ENCODE results near the gene KRT85.
"Not testable (repeated sequence)": the region's sequence is repeated elsewhere in the genome, so short reads cannot be mapped to it uniquely, and the experiment has no call there.

The KRT85 gene

DNA sequence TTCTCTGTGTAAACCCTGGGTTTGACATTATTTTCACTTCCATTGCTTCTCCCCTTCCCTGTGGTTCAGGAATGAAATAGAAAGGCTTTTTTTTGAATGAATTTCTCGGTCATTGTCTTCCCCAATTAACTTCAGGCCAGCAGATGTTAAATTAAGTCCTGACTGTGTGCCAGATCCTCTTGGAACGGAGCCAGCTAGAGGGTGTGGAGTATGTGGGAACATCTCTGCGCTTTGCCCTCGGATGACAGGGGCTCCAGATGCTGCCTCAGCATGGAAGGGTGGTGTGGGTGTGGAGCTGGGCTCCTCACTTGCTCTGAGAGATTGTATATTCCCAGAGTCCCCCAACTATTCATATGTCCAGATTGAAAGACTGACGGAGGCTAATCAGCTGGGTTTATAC, 13.1 kb downstream of the KRT85 start:
- no peak overlapping the region for H3K27ac ChIP-seq (ENCODE audit: low read length)
- H3K36me3 ChIP-seq (ENCODE audit: control insufficient read depth in 1 of 2, insufficient read depth in 2 of 2, low read length in 2 of 2), result no peaks in the 10 kb centered on the region
- no peaks in the 10 kb centered on the region for H3K27me3 ChIP-seq (ENCODE audit: low read depth, low read length)
- no peaks in the 10 kb centered on the region for H3K9me3 ChIP-seq (ENCODE audit: control insufficient read depth in 1 of 2, low read length in 2 of 2)
- no peaks in the 10 kb centered on the region for H3K4me1 ChIP-seq (ENCODE audit: control insufficient read depth in 1 of 2, insufficient read depth in 2 of 2, low read length in 2 of 2)
- no peak overlapping the region for H3K4me3 ChIP-seq (ENCODE audit: low read depth in 1 of 2, low read length in 2 of 2)

DNA sequence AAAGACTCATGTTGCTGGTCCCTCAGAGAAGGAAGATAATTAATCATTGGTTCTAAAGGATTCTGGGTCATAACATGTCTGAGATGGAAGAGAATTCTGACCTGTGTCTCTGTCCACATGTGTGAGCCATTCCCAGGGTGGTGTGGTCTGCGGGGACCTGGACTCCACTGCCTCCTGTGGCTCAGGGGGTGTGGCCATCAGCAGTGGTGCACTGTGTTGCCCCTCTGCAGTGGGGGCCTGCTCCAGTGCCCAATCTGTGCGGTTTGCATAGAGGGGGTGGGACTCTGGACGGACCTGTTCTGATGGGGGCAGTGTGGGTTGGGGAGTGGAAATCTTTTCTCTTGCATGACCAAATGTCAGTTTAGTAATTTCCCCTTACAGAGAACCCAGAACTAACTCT, 13.5 kb downstream of the KRT85 start:
- H3K9me3 ChIP-seq (ENCODE audit: control insufficient read depth in 1 of 2, low read length in 2 of 2), result no peaks in the 10 kb centered on the region
- no peaks in the 10 kb centered on the region for H3K27me3 ChIP-seq (ENCODE audit: low read depth, low read length)
- no peak overlapping the region for H3K4me3 ChIP-seq (ENCODE audit: low read depth in 1 of 2, low read length in 2 of 2)
- H3K27ac ChIP-seq (ENCODE audit: low read length), result no peak overlapping the region
- H3K4me1 ChIP-seq (ENCODE audit: control insufficient read depth in 1 of 2, insufficient read depth in 2 of 2, low read length in 2 of 2), result no peaks in the 10 kb centered on the region
- no peaks in the 10 kb centered on the region for H3K36me3 ChIP-seq (ENCODE audit: control insufficient read depth in 1 of 2, insufficient read depth in 2 of 2, low read length in 2 of 2)

DNA sequence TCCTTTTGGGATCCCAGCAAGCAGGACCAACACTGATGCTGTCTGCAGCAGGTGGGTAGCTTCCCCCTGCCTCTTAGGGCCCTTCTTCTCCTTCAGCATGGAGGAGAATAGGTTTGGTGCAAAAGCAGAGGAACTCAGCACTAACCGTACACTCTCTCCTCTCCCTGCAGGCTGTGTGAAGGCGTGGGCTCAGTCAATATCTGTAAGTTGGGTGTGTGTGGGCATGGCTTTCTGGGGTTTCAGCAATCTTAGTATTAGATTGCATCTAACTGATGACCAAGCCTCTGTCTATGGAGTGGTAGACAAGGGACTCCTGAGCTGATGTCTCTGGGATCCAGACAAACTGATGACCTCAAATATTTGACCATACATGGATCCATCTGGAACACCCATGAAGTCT, 14.3 kb downstream of the KRT85 start:
- Histone ChIP-seq H3K27me3 (ENCODE audit: low read depth, low read length) (no peaks in the 10 kb centered on the region), H3K9me3 (ENCODE audit: control insufficient read depth in 1 of 2, low read length in 2 of 2) (no peaks in the 10 kb centered on the region), H3K4me3 (ENCODE audit: low read depth in 1 of 2, low read length in 2 of 2) (no peak overlapping the region), H3K36me3 (ENCODE audit: control insufficient read depth in 1 of 2, insufficient read depth in 2 of 2, low read length in 2 of 2) (no peaks in the 10 kb centered on the region), H3K27ac (ENCODE audit: low read length) (no peak overlapping the region), H3K4me1 (ENCODE audit: control insufficient read depth in 1 of 2, insufficient read depth in 2 of 2, low read length in 2 of 2) (no peaks in the 10 kb centered on the region)

DNA sequence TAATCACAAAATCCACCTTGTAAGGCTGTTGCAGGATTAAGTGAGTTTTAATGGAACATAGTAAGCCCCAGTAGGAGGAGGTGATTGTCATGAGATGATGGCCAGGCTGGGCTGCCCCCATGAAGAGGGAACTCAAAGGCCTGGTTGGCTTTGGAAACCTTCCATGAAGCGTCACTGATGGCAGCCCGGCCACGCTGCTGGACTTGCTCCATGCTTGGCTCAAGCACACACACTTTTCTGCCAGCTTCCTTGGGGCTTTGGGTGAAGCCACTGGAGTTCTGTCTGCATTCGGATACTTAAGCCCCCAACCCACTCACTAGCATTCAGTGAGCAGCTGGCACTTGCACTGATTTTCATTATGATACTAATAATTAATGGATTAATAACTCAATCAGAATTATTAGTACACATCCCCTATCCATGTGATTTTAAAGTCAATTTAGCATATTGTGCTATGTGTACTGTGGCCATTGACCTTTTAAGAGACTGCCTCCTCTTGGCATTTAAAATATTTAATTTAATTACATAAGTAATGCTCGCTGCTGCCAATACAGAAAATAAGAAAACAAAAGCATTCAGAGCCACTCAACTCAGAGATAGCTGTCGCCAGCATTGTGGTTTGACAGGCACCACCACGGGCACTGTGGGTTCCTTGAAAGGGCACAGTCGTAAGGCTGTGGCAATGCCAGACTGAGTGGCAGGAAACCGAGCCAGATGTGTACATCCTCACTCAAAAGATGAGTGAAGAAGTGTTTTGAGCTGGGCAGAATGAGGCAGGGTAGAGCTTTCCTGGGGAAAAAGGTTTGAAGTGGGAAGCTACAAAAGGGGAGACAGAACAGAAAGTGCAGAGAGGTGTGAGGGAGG, 15.9 kb downstream of the KRT85 start:
- Histone ChIP-seq H3K9me3 (ENCODE audit: control insufficient read depth in 1 of 2, low read length in 2 of 2) (no peaks in the 10 kb centered on the region), H3K27ac (ENCODE audit: low read length) (no peak overlapping the region), H3K4me3 (ENCODE audit: low read depth in 1 of 2, low read length in 2 of 2) (no peak overlapping the region), H3K4me1 (ENCODE audit: control insufficient read depth in 1 of 2, insufficient read depth in 2 of 2, low read length in 2 of 2) (no peaks in the 10 kb centered on the region), H3K36me3 (ENCODE audit: control insufficient read depth in 1 of 2, insufficient read depth in 2 of 2, low read length in 2 of 2) (no peaks in the 10 kb centered on the region), H3K27me3 (ENCODE audit: low read depth, low read length) (no peaks in the 10 kb centered on the region)

DNA sequence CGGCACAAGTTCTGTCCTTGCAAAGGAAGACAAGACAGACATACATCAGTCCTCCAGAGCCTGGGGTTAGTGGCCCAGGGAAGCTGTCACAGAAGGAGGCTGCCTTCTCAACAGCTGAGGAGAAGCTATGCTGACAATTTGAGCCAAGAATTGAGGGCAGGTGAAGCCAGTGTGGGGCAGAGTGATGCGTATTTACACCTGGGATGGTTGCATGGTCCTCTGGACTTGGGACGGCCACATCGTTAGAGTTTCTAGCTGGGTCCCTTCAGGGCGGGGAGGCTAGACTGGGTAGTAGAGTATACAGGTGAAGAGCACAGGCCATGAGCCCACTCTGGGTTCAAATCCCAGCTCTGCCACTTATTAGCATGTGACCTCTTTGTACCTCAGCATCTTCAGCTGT, 16.5 kb downstream of the KRT85 start:
- no peak overlapping the region for H3K4me3 ChIP-seq (ENCODE audit: low read depth in 1 of 2, low read length in 2 of 2)
- no peak overlapping the region for H3K27ac ChIP-seq (ENCODE audit: low read length)
- no peaks in the 10 kb centered on the region for H3K27me3 ChIP-seq (ENCODE audit: low read depth, low read length)
- no peaks in the 10 kb centered on the region for H3K4me1 ChIP-seq (ENCODE audit: control insufficient read depth in 1 of 2, insufficient read depth in 2 of 2, low read length in 2 of 2)
- H3K9me3 ChIP-seq (ENCODE audit: control insufficient read depth in 1 of 2, low read length in 2 of 2), result no peaks in the 10 kb centered on the region
- no peaks in the 10 kb centered on the region for H3K36me3 ChIP-seq (ENCODE audit: control insufficient read depth in 1 of 2, insufficient read depth in 2 of 2, low read length in 2 of 2)

DNA sequence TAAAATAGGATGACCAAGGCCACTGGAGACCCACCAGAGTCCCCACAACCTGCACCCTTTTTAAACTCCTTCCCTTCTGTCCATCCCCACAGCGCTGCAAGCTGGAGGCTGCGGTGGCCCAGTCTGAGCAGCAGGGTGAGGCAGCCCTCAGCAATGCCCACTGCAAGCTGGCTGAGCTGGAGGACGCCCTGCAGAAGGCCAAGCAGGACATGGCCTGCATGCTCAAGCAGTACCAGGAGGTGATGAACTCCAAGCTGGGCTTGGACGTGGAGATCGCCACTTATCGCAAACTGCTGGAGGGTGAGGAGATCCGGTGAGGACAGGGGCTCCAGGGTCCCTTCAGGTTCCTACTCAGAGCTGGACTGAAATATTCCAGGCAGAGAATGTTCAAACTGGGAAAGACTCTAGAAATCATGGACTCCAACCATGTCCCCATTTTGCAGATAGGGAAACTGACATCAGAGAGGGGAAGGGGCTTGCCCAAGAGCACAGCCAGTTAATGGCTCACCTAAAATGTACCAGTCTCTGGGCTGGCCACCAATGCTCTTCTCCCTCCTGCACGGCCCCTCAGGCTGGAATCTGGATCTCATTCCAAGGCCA, 17.2 kb downstream of the KRT85 start:
- no peaks in the 10 kb centered on the region for H3K9me3 ChIP-seq (ENCODE audit: control insufficient read depth in 1 of 2, low read length in 2 of 2)
- H3K27me3 ChIP-seq (ENCODE audit: low read depth, low read length), result no peaks in the 10 kb centered on the region
- no peak overlapping the region for H3K27ac ChIP-seq (ENCODE audit: low read length)
- no peak overlapping the region for H3K4me3 ChIP-seq (ENCODE audit: low read depth in 1 of 2, low read length in 2 of 2)
- H3K36me3 ChIP-seq (ENCODE audit: control insufficient read depth in 1 of 2, insufficient read depth in 2 of 2, low read length in 2 of 2), result no peaks in the 10 kb centered on the region
- H3K4me1 ChIP-seq (ENCODE audit: control insufficient read depth in 1 of 2, insufficient read depth in 2 of 2, low read length in 2 of 2), result no peaks in the 10 kb centered on the region

DNA sequence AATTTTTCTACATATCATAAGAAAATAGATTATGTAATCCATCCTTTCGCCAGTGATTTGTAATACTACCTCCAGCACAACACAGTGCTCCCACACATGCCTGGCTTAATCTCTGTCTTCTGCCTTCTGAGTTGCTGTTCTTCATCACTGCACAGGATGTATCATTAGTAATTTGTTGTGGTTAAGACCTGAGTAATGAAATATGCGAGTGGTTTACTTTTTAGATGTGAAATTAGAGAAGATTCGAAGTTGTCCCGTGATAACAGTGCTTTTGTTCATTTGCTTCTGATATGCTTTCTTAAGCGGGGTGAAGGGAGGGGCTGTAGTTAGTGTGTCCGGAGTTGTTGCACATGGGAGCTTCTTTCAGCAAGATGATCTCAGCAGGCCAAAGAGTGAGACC, 18.1 kb downstream of the KRT85 start:
- Histone ChIP-seq H3K4me3 (ENCODE audit: low read depth in 1 of 2, low read length in 2 of 2) (no peak overlapping the region), H3K4me1 (ENCODE audit: control insufficient read depth in 1 of 2, insufficient read depth in 2 of 2, low read length in 2 of 2) (no peaks in the 10 kb centered on the region), H3K27ac (ENCODE audit: low read length) (no peak overlapping the region), H3K9me3 (ENCODE audit: control insufficient read depth in 1 of 2, low read length in 2 of 2) (peaks cover 0 to under 1% of the 10 kb centered on the region in 2 donors), H3K27me3 (ENCODE audit: low read depth, low read length) (no peaks in the 10 kb centered on the region), H3K36me3 (ENCODE audit: control insufficient read depth in 1 of 2, insufficient read depth in 2 of 2, low read length in 2 of 2) (no peaks in the 10 kb centered on the region)

DNA sequence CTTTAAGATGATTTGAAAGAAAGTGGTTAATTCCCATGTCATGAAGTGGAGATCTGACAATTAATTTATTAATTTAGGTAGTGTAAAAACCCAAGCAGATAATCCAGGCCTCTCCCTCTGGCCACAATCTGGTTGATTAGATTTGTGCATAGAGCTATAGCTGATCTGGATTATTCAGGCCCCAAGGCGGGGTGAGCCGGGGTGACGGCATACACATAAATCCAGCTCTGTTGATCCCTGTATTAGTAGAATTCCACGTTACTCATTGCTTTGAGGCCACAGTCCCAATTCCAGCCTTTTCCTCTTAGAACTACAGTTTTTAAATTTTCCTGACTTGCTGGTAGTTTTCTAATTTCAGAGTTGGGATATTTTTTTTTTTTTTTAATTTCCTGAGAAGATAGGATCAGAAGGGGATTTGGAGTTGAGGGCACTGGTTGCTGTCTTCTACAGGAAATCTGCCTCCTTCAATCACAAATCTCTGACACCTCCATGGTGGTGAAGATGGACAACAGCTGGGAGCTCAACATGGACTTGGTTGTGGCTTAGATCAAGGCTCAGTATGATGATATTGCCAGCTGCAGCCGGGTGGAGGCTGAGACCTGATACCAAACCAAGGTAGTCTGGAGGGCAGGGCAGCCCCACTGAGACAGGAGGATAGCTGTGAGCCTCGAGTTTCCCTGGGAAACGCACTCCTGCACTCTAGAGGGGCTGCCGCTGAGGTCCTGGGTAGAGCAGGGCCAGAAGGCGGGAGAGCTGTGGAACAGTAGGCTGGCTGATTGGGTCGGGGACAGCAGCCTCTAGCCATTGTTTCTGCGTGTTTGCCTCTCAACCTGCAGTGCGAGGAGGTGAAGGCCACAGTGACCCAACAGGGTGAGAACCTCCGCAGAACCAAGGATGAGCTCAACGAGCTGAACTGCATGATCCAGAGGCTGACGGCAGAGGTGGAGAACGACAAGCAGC, 19.4 kb downstream of the KRT85 start:
- Histone ChIP-seq H3K9me3 (ENCODE audit: control insufficient read depth in 1 of 2, low read length in 2 of 2) (peaks cover 0 to 14% of the 10 kb centered on the region in 2 donors), H3K36me3 (ENCODE audit: control insufficient read depth in 1 of 2, insufficient read depth in 2 of 2, low read length in 2 of 2) (no peaks in the 10 kb centered on the region), H3K27me3 (ENCODE audit: low read depth, low read length) (no peaks in the 10 kb centered on the region), H3K4me1 (ENCODE audit: control insufficient read depth in 1 of 2, insufficient read depth in 2 of 2, low read length in 2 of 2) (no peaks in the 10 kb centered on the region), H3K4me3 (ENCODE audit: low read depth in 1 of 2, low read length in 2 of 2) (no peak overlapping the region), H3K27ac (ENCODE audit: low read length) (no peak overlapping the region)

DNA sequence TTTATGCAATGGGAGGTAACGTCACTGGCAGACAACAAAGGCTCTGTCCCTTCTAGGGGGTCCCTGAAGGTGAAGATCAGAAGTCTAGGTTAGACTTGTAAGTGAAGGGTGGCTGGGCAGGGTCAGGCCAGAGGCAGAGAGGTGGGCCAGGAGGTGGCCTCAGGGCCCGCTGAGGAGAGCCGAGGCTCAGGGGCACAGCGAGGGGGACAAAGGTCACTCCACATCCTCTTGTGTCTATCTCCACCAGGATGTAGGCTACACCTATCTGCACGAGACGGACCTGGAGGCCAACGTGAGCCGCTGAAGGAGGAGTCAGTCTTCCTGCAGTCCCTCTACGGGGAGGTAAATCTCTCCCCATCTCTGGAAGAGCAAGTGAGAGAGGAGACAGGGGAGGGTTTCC, 20.3 kb downstream of the KRT85 start:
- Histone ChIP-seq H3K4me1 (ENCODE audit: control insufficient read depth in 1 of 2, insufficient read depth in 2 of 2, low read length in 2 of 2) (no peaks in the 10 kb centered on the region), H3K36me3 (ENCODE audit: control insufficient read depth in 1 of 2, insufficient read depth in 2 of 2, low read length in 2 of 2) (no peaks in the 10 kb centered on the region), H3K9me3 (ENCODE audit: control insufficient read depth in 1 of 2, low read length in 2 of 2) (peaks cover 0 to 14% of the 10 kb centered on the region in 2 donors), H3K27me3 (ENCODE audit: low read depth, low read length) (no peaks in the 10 kb centered on the region), H3K27ac (ENCODE audit: low read length) (no peak overlapping the region), H3K4me3 (ENCODE audit: low read depth in 1 of 2, low read length in 2 of 2) (no peak overlapping the region)

DNA sequence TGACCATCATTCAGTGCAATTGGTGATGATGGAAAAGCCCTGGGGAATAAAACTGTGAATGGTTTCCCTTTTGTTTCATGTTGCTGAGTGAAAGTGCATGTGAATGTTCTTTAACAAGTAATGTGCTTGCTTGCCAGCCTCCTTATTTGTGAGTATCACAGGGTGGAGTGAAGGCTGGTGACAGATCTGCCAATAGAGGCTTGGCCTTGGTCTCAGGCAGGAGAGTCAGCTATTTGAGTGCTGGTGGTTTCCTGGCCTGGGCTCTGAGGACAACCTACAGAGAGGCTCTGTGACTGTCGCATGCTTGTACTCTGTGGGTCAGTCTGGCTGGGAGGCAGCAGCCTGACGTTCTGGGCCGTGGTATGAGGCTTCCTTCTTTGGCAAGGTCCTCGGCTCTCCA, 20.7 kb downstream of the KRT85 start:
- Histone ChIP-seq H3K27ac (ENCODE audit: low read length) (no peak overlapping the region), H3K9me3 (ENCODE audit: control insufficient read depth in 1 of 2, low read length in 2 of 2) (peaks cover 0 to 14% of the 10 kb centered on the region in 2 donors), H3K27me3 (ENCODE audit: low read depth, low read length) (no peaks in the 10 kb centered on the region), H3K4me1 (ENCODE audit: control insufficient read depth in 1 of 2, insufficient read depth in 2 of 2, low read length in 2 of 2) (no peaks in the 10 kb centered on the region), H3K36me3 (ENCODE audit: control insufficient read depth in 1 of 2, insufficient read depth in 2 of 2, low read length in 2 of 2) (no peaks in the 10 kb centered on the region), H3K4me3 (ENCODE audit: low read depth in 1 of 2, low read length in 2 of 2) (no peak overlapping the region)

DNA sequence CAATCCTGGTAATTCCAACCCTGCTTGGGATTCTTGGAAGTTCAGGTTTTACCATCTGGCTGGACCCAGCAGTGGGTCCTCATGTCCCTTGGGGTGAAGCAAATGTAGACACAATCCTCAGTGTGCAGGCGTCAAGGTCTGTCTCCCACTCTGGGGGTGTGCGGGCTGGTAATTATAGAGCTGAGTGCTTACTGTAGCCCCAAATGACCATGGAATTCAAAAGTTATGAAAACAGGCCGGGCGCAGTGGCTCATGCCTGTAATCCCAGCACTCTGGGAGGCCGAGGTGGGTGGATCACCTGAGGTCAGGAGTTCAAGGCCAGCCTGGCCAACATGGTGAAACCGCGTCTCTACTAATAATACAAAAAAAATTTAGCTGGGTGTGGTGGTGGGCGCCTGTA, 22.2 kb downstream of the KRT85 start:
- H3K36me3 ChIP-seq (ENCODE audit: control insufficient read depth in 1 of 2, insufficient read depth in 2 of 2, low read length in 2 of 2); H3K4me3 ChIP-seq (ENCODE audit: low read depth in 1 of 2, low read length in 2 of 2); H3K27ac ChIP-seq (ENCODE audit: low read length); H3K27me3 ChIP-seq (ENCODE audit: low read depth, low read length); H3K4me1 ChIP-seq (ENCODE audit: control insufficient read depth in 1 of 2, insufficient read depth in 2 of 2, low read length in 2 of 2): not testable (repeated sequence)
- peaks cover 0 to 14% of the 10 kb centered on the region in 2 donors for H3K9me3 ChIP-seq (ENCODE audit: control insufficient read depth in 1 of 2, low read length in 2 of 2)
